Gastrocnemius medialis (tissue), 4 donors: ENCODE measurements around the gene ARL3. TPM values are rescaled to one million over a fixed set of nuclear protein-coding genes. Genes with fewer than 3 reads are reported as not detected.

Source experiments
- ATAC-seq, 2 donors: fragments of 150-250 bp; one replicate each; pipeline ENCODE4 v1.9.1; 2016
- DNase-seq, 2 donors: peaks; one replicate each; pipeline ENCODE4 v3.0.0-alpha.2; 2019
- H3K27ac ChIP-seq, 4 donors: fragments of 200-600 bp; sonication (generic); 1 replicate in 1 of 4; 2 replicates in 3 of 4; pipeline ENCODE4 v1.5.1; 2016 to 2018; ENCODE audit warnings: mild to moderate bottlenecking in 2 of 4, moderate library complexity in 1 of 4
- H3K27me3 ChIP-seq, 3 donors: fragments of 200-600 bp; sonication (generic) in 2 of 3; 1 replicate in 1 of 3; 2 replicates in 2 of 3; pipeline versions ENCODE4 v1.5.1 to v1.6.0; 2016 to 2019; ENCODE audit warnings: mild to moderate bottlenecking in 1 of 3, moderate library complexity in 1 of 3
- H3K36me3 ChIP-seq, 2 donors: fragments of 200-600 bp; sonication (generic) in 1 of 2; one replicate each; pipeline ENCODE4 v1.5.1; 2017 to 2018
- H3K4me1 ChIP-seq, 2 donors: fragments of 200-600 bp; sonication (generic) in 1 of 2; one replicate each; pipeline ENCODE4 v1.5.1; 2016 to 2017; ENCODE audit warnings: mild to moderate bottlenecking in 2 of 2
- H3K4me3 ChIP-seq, 4 donors: fragments of 200-600 bp; sonication (generic) in 3 of 4; 1 replicate in 1 of 4; 2 replicates in 3 of 4; pipeline ENCODE4 v1.5.1; 2016 to 2019; ENCODE audit warnings: mild to moderate bottlenecking in 2 of 4
- H3K9me3 ChIP-seq, 3 donors: fragments of 200-600 bp; sonication (generic) in 2 of 3; 1 replicate in 1 of 3; 2 replicates in 2 of 3; pipeline ENCODE4 v1.5.1; 2016 to 2019
- POLR2A ChIP-seq, 2 donors: fragments of 450-650 bp; IDR thresholded peaks; one replicate each; pipeline ENCODE4 v1.6.1; 2017; ENCODE audit warnings: antibody characterized with exemption in 2 of 2, mild to moderate bottlenecking in 2 of 2, moderate library complexity in 2 of 2
- in situ Hi-C, 4 donors: fragments of 200-750 bp; cut with MboI; loops; one replicate each; pipeline versions ENCODE4 v1.15.0 to v1.8.0; 2017; ENCODE audit warnings: low sequenced_read_pairs in 4 of 4
- intact Hi-C: fragments of 100-400 bp; cut with DNase I; formaldehyde crosslinking; loops from one replicate; pipeline ENCODE4 v1.15.1; 2023; ENCODE audit warnings: low total_unique reads
- total RNA-seq, 4 donors: library from RNA; depleted of rRNA; stranded (reverse); fragments of >200 nt; gene quantifications; one replicate each; pipeline versions ENCODE4 v1.1.0 to v1.2.3, GENCODE V29; 2016
- TF ChIP-seq, protein P1 (sequence below), 5 experiments: fragments of 450-650 bp in 3 of 5; fragments of 200-600 bp in 2 of 5; sonication (generic) in 2 of 5; IDR thresholded peaks in 4 of 5; conservative IDR thresholded peaks in 1 of 5; 1 replicate in 4 of 5; 2 replicates in 1 of 5; pipeline ENCODE4 v1.5.1; 2016 to 2019; ENCODE audit warnings: antibody characterized with exemption in 5 of 5, mild to moderate bottlenecking in 3 of 5, moderate library complexity in 3 of 5

The ARL3 gene
- total RNA-seq, 4 donors from 2014 or later = 1.0 to 2.4 (median 1.5) TPM

- Histone ChIP-seq H3K9me3 (no peaks in the 10 kb centered on the region), H3K36me3 (peaks cover 0 to 5% of the 10 kb centered on the region in 2 donors), H3K4me3 (no peak overlapping the region), H3K27me3 (no peaks in the 10 kb centered on the region), H3K4me1 (peaks cover 34 to 35% of the 10 kb centered on the region in 2 donors), H3K27ac (peak overlapping the region; percentile 56 to 73 (median 71))
- DNase-seq (peak in 1 of 2 donors; percentile 71), ATAC-seq (peak; percentile 36 to 77)
- no peak for TF ChIP-seq POLR2A (IDR thresholded peaks at IDR 0.05)
- TF ChIP-seq, protein P1, sequence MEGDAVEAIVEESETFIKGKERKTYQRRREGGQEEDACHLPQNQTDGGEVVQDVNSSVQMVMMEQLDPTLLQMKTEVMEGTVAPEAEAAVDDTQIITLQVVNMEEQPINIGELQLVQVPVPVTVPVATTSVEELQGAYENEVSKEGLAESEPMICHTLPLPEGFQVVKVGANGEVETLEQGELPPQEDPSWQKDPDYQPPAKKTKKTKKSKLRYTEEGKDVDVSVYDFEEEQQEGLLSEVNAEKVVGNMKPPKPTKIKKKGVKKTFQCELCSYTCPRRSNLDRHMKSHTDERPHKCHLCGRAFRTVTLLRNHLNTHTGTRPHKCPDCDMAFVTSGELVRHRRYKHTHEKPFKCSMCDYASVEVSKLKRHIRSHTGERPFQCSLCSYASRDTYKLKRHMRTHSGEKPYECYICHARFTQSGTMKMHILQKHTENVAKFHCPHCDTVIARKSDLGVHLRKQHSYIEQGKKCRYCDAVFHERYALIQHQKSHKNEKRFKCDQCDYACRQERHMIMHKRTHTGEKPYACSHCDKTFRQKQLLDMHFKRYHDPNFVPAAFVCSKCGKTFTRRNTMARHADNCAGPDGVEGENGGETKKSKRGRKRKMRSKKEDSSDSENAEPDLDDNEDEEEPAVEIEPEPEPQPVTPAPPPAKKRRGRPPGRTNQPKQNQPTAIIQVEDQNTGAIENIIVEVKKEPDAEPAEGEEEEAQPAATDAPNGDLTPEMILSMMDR (IDR thresholded peaks at IDR 0.05 in 4 of 5, conservative IDR thresholded peaks at IDR 0.05 in 1 of 5) = no peak
- intact Hi-C loops (no loop called here), in situ Hi-C loops (no loop called here)
Measured at GRCh38 chr10:102632394-102633111, 81.6 kb downstream of the ARL3 start.

GRCh38 chr10:102631525-102632393, 82.4 kb downstream of the ARL3 start:
- TF ChIP-seq, protein P1 (IDR thresholded peaks at IDR 0.05 in 4 of 5, conservative IDR thresholded peaks at IDR 0.05 in 1 of 5) = no peak
- no peak for TF ChIP-seq POLR2A (IDR thresholded peaks at IDR 0.05)
- intact Hi-C loops (no loop called here), in situ Hi-C loops (no loop called here)
- H3K27me3 ChIP-seq = no peaks in the 10 kb centered on the region
- H3K27ac ChIP-seq = peak overlapping the region in 2 of 4 donors; percentile 71
- peaks cover 0 to 5% of the 10 kb centered on the region in 2 donors for H3K36me3 ChIP-seq
- peaks cover 42 to 43% of the 10 kb centered on the region in 2 donors for H3K4me1 ChIP-seq
- DNase-seq (no peak), ATAC-seq (no peak)
- no peak overlapping the region for H3K4me3 ChIP-seq
- no peaks in the 10 kb centered on the region for H3K9me3 ChIP-seq

GRCh38 chr10:102630663-102631062, 83.5 kb downstream of the ARL3 start:
- in situ Hi-C loops (no loop called here), intact Hi-C loops (no loop called here)
- Histone ChIP-seq H3K27me3 (no peaks in the 10 kb centered on the region), H3K4me1 (peaks cover 51 to 54% of the 10 kb centered on the region in 2 donors), H3K36me3 (peaks cover 0 to 5% of the 10 kb centered on the region in 2 donors), H3K4me3 (no peak overlapping the region), H3K9me3 (no peaks in the 10 kb centered on the region), H3K27ac (peak overlapping the region in 1 of 4 donors; percentile 16)
- TF ChIP-seq, protein P1 (IDR thresholded peaks at IDR 0.05 in 4 of 5, conservative IDR thresholded peaks at IDR 0.05 in 1 of 5) = no peak
- TF ChIP-seq POLR2A (IDR thresholded peaks at IDR 0.05) = no peak
- no peak for ATAC-seq
- no peak for DNase-seq

GRCh38 chr10:102629661-102630614, 84.3 kb downstream of the ARL3 start:
- no peaks in the 10 kb centered on the region for H3K27me3 ChIP-seq
- no peaks in the 10 kb centered on the region for H3K9me3 ChIP-seq
- ATAC-seq = no peak
- peak overlapping the region; percentile 13 to 79 (median 44) for H3K27ac ChIP-seq
- in situ Hi-C loops = no loop called here
- TF ChIP-seq, protein P1 (IDR thresholded peaks at IDR 0.05 in 4 of 5, conservative IDR thresholded peaks at IDR 0.05 in 1 of 5) = no peak
- TF ChIP-seq POLR2A (IDR thresholded peaks at IDR 0.05) = no peak
- peaks cover 51 to 57% of the 10 kb centered on the region in 2 donors for H3K4me1 ChIP-seq
- peaks cover 0 to 5% of the 10 kb centered on the region in 2 donors for H3K36me3 ChIP-seq
- intact Hi-C loops = no loop called here
- no peak overlapping the region for H3K4me3 ChIP-seq
- DNase-seq = no peak
